PC-3 (cell line): Measurements from ENCODE around the gene CNTNAP2. TPM values are rescaled to one million over a fixed set of nuclear protein-coding genes. Genes with fewer than 3 reads are reported as not detected.

Source experiments
- ATAC-seq: fragments of 200-7000 bp; cut with Tn5 transposase; 2 replicates; pipeline ENCODE4 v1.9.1; 2020; ENCODE audit warnings: mild to moderate bottlenecking, moderate library complexity
- BruUV-seq: library from RNA; stranded (reverse); fragments of 400-500 nt; replicated peaks from 2 replicates; lab custom pipeline; 2021; lab: Mats Ljungman, UMichigan
- CTCF ChIA-PET: fragments of 300-600 bp; sonication (Branson Sonifier 250); formaldehyde crosslinking; loops from one replicate; lab custom pipeline; 2022; ENCODE audit warnings: antibody characterized with exemption; lab: Charles Lee
- POLR2A ChIA-PET: fragments of 300-600 bp; sonication (Branson Sonifier 250); formaldehyde crosslinking; loops from one replicate; lab custom pipeline; 2022; ENCODE audit warnings: antibody characterized with exemption; ENCODE audit not compliant: unreplicated experiment; lab: Charles Lee
- DNase-seq: peaks from one replicate; pipeline ENCODE4 v3.0.0-alpha.2; 2015
- H2AFZ ChIP-seq: fragments of 300-600 bp; sonication (generic); 2 replicates; pipeline ENCODE4 v1.6.0; 2016; ENCODE audit warnings: antibody characterized with exemption, low read length
- H3F3A ChIP-seq: fragments of 300-600 bp; sonication (generic); one replicate; pipeline ENCODE4 v1.6.0; 2017; ENCODE audit warnings: antibody characterized with exemption, low read length, control low read depth, mild to moderate bottlenecking; ENCODE audit not compliant: unreplicated experiment
- H3K27ac ChIP-seq: fragments of 300-600 bp; sonication (generic); 2 replicates; pipeline ENCODE4 v1.5.1; 2016; ENCODE audit warnings: mild to moderate bottlenecking, low read length
- H3K27me3 ChIP-seq: fragments of 300-600 bp; sonication (generic); 2 replicates; pipeline ENCODE4 v1.6.1; 2016; ENCODE audit warnings: low read length, mixed read lengths
- H3K36me3 ChIP-seq: fragments of 300-600 bp; sonication (generic); 2 replicates; pipeline ENCODE4 v1.6.1; 2016; ENCODE audit warnings: low read depth, mixed run types, low read length, mixed read lengths
- H3K4me1 ChIP-seq: fragments of 300-600 bp; sonication (generic); 2 replicates; pipeline ENCODE4 v1.5.1; 2016; ENCODE audit warnings: low read length; ENCODE audit not compliant: insufficient read depth
- H3K4me2 ChIP-seq: fragments of 300-600 bp; sonication (generic); 2 replicates; pipeline ENCODE4 v1.6.0; 2016; ENCODE audit warnings: low read length
- H3K4me3 ChIP-seq: fragments of 300-600 bp; sonication (generic); 2 replicates; pipeline ENCODE4 v1.5.1; 2016; ENCODE audit warnings: mild to moderate bottlenecking, low read length, mixed read lengths
- H3K79me2 ChIP-seq: fragments of 300-600 bp; sonication (generic); 2 replicates; pipeline ENCODE4 v1.6.1; 2017; ENCODE audit warnings: low read length, mixed read lengths
- H3K9ac ChIP-seq: fragments of 300-600 bp; sonication (generic); 2 replicates; pipeline ENCODE4 v1.6.0; 2016; ENCODE audit warnings: mild to moderate bottlenecking, low read length
- H3K9me2 ChIP-seq: fragments of 300-600 bp; sonication (generic); replicated peaks from 2 replicates; pipeline ENCODE4 v1.6.1; 2016; ENCODE audit warnings: mixed run types, low read length, mixed read lengths
- H3K9me3 ChIP-seq: fragments of 300-600 bp; sonication (generic); 2 replicates; pipeline ENCODE4 v1.6.1; 2016; ENCODE audit warnings: low read length, mixed read lengths
- H4K20me1 ChIP-seq: fragments of 300-600 bp; sonication (generic); 2 replicates; pipeline ENCODE4 v1.6.1; 2016; ENCODE audit warnings: low read length, mixed read lengths
- EZH2 ChIP-seq: fragments of 300-600 bp; sonication (generic); IDR thresholded peaks from one replicate; pipeline ENCODE4 v1.6.1; 2017; ENCODE audit warnings: antibody characterized with exemption, mild to moderate bottlenecking, low read length; ENCODE audit not compliant: unreplicated experiment
- EZH2phosphoT487 ChIP-seq: fragments of 300-600 bp; sonication (generic); IDR thresholded peaks from 2 replicates; pipeline ENCODE4 v1.6.1; 2018; ENCODE audit warnings: mild to moderate bottlenecking, antibody characterized with exemption, low read length, borderline replicate concordance
- intact Hi-C: fragments of 100-400 bp; cut with micrococcal nuclease; formaldehyde crosslinking; loops from 2 replicates; pipeline ENCODE4 v1.9.0; 2023
- total RNA-seq: library from RNA; depleted of rRNA; stranded (reverse); fragments of >200 nt; gene quantifications from 2 replicates; pipeline ENCODE4 v1.2.3, GENCODE V29; 2014
- TF ChIP-seq, protein P1 (sequence below): fragments of 300-600 bp; sonication (generic); conservative IDR thresholded peaks from 2 replicates; pipeline ENCODE4 v1.5.1; 2017; ENCODE audit warnings: antibody characterized with exemption, low read depth, mild to moderate bottlenecking, low read length

The CNTNAP2 gene
- total RNA-seq, 1 experiment from 2014 or later = 1.5 TPM

- Histone ChIP-seq H3K9me2 (no peaks in the 10 kb centered on the region), H3K4me2 (no peak overlapping the region), H4K20me1 (no peaks in the 10 kb centered on the region), H2AFZ (no peak overlapping the region), H3K9ac (no peak overlapping the region), H3K36me3 (no peaks in the 10 kb centered on the region), H3K79me2 (no peaks in the 10 kb centered on the region), H3K4me3 (no peak overlapping the region), H3K27me3 (no peaks in the 10 kb centered on the region), H3K27ac (no peak overlapping the region), H3K4me1 (no peaks in the 10 kb centered on the region), H3F3A (no peaks in the 10 kb centered on the region), H3K9me3 (no peaks in the 10 kb centered on the region)
- ChIA-PET CTCF (no interaction called here), POLR2A (no interaction called here)
- ATAC-seq (no peak), DNase-seq (no peak)
- TF ChIP-seq EZH2phosphoT487 (no peak), EZH2 (no peak)
- TF ChIP-seq, protein P1, sequence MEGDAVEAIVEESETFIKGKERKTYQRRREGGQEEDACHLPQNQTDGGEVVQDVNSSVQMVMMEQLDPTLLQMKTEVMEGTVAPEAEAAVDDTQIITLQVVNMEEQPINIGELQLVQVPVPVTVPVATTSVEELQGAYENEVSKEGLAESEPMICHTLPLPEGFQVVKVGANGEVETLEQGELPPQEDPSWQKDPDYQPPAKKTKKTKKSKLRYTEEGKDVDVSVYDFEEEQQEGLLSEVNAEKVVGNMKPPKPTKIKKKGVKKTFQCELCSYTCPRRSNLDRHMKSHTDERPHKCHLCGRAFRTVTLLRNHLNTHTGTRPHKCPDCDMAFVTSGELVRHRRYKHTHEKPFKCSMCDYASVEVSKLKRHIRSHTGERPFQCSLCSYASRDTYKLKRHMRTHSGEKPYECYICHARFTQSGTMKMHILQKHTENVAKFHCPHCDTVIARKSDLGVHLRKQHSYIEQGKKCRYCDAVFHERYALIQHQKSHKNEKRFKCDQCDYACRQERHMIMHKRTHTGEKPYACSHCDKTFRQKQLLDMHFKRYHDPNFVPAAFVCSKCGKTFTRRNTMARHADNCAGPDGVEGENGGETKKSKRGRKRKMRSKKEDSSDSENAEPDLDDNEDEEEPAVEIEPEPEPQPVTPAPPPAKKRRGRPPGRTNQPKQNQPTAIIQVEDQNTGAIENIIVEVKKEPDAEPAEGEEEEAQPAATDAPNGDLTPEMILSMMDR = no peak
- BruUV-seq = no TSS peak
- intact Hi-C loops = no loop called here
Observed at GRCh38 chr7:147041438-147041837, 924.8 kb downstream of the CNTNAP2 start.

DNA sequence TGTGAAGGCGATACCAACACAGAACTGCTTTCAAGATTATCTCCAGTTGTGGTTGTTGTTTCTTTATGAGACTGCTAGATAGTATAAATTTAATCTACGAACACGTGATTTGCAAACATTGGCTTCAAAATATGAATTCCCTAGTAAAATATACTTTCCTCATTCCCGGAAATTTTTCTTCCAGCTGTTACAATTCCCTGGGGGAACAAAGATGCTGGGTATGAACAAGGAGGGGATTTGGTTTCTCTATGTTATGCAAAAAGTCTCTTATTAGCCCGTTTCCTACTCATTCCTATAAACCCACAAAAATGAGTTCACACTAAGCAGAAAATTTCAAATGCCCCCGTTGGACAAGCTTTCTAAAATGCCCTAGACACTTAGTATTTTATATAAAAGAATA lies 928.3 kb downstream of the CNTNAP2 start:
- Histone ChIP-seq H3K4me2 (no peak overlapping the region), H3K4me1 (no peaks in the 10 kb centered on the region), H3F3A (no peaks in the 10 kb centered on the region), H3K27me3 (no peaks in the 10 kb centered on the region), H2AFZ (no peak overlapping the region), H3K79me2 (no peaks in the 10 kb centered on the region), H3K9me2 (no peaks in the 10 kb centered on the region), H3K36me3 (no peaks in the 10 kb centered on the region), H3K4me3 (no peak overlapping the region), H3K9ac (no peak overlapping the region), H3K27ac (no peak overlapping the region), H3K9me3 (no peaks in the 10 kb centered on the region), H4K20me1 (no peaks in the 10 kb centered on the region)
- POLR2A ChIA-PET = no interaction called here
- CTCF ChIA-PET = no interaction called here
- BruUV-seq = no TSS peak
- no peak for TF ChIP-seq EZH2phosphoT487
- TF ChIP-seq EZH2 = no peak
- ATAC-seq = no peak
- no peak for DNase-seq
- intact Hi-C loops = no loop called here

DNA sequence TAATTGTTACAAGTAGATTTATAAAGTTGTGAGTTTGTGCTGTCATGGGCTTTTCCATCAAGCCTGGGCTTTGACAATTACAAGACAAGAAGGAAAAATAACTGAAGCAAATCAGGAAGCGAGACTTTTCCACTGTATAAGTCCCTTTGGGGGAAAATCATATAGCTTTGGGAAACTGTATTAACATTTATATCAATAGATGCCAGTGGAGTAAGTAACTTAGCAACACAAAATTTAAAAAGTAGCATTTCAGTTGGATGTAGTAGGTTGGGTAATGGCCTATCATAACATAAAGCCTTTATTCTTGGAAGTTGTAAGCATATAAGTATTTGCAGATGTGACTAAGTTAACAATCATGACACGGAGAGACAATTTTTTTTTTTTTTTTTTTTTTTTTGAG lies 931.1 kb downstream of the CNTNAP2 start:
- H3K4me2 ChIP-seq = no peak overlapping the region
- BruUV-seq = no TSS peak
- H3F3A ChIP-seq = no peaks in the 10 kb centered on the region
- CTCF ChIA-PET = no interaction called here
- H3K4me1 ChIP-seq = no peaks in the 10 kb centered on the region
- H4K20me1 ChIP-seq = no peaks in the 10 kb centered on the region
- H3K79me2 ChIP-seq = no peaks in the 10 kb centered on the region
- H3K4me3 ChIP-seq = no peak overlapping the region
- no peaks in the 10 kb centered on the region for H3K27me3 ChIP-seq
- no peak overlapping the region for H3K9ac ChIP-seq
- no peak for ATAC-seq
- H3K9me3 ChIP-seq = no peaks in the 10 kb centered on the region
- POLR2A ChIA-PET = no interaction called here
- no peaks in the 10 kb centered on the region for H3K36me3 ChIP-seq
- H2AFZ ChIP-seq = no peak overlapping the region
- H3K27ac ChIP-seq = no peak overlapping the region
- TF ChIP-seq EZH2 = no peak
- TF ChIP-seq, protein P1 = no peak
- no peak for TF ChIP-seq EZH2phosphoT487
- DNase-seq = no peak
- H3K9me2 ChIP-seq = no peaks in the 10 kb centered on the region
- intact Hi-C loops = no loop called here
